TTC549 (cell line): ENCODE measurements around the gene MSANTD2.

Experiments
- FAIRE-seq: peaks from 2 replicates; lab custom pipeline; 2012; peaks lifted over from hg19 to GRCh38; lab: Jason Lieb, UNC

The MSANTD2 gene

DNA sequence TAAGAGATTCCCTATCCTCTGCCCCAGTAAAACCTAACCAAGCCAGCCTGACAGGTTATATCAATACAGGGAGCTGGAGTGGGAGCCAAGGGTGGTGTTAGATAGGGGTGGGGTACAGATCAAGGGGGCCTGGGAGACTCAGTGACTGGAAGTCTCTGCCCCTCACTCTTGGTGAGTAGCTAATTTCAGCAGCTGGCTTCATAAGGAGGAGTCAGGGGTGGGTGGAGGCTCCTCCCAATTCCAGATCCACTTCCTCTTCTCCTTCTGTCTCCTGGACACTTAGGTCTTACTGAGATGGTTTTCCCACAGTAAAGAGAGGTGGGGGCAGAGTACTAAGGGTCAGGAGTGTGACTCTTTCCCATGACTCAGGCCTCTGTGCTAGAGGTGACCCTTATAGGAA is 47.0 kb downstream of the MSANTD2 start:
- FAIRE-seq: no peak

- FAIRE-seq: no peak
Observed at GRCh38 chr11:124752471-124753102, 47.6 kb downstream of the MSANTD2 start.

DNA sequence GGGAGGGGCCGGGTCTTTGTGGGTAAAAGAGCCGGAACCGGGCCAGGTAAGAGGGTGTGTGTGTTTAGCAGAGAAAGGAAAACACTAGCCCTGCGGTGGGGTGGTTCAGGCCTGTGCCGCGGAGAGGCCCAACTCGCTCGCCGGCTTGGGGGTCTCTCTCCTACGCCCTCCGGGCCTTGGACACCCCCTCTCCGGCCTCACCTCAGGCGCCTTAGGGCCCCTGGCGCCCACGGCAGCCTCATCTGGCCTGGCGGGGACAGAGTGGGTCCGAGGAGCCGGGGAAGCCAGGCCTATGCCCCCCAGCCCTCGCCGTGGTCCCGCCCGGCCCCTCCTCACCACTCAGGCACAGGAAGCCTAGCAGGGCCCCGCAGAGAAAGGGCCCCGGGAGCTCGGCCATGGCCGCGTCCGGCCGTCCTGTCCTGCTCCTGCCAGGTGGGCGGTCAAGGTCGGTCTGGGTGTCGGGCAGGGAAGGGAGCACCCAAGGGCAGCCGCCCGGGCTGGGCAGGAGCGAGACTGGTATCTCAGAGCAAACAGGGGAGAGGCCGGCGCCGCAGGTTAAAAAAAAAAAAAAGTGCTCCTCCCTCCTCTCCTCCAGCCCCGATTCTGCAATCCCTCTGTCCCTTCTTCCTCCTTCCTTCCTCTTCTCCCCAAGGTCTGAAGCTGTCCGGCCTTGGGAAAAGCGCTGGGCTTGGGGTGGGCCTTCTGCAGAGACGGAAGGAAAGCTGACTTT is 48.3 kb downstream of the MSANTD2 start, which contains the start of gene VSIG2:
Gene VSIG2 (minus strand): TSS at position 515 of the 730 bp plus-strand sequence. CDS start 118 bp downstream, at position 397.
- FAIRE-seq: no peak

GRCh38 chr11:124751391-124751740 is 48.8 kb downstream of the MSANTD2 start:
- no peak for FAIRE-seq

DNA sequence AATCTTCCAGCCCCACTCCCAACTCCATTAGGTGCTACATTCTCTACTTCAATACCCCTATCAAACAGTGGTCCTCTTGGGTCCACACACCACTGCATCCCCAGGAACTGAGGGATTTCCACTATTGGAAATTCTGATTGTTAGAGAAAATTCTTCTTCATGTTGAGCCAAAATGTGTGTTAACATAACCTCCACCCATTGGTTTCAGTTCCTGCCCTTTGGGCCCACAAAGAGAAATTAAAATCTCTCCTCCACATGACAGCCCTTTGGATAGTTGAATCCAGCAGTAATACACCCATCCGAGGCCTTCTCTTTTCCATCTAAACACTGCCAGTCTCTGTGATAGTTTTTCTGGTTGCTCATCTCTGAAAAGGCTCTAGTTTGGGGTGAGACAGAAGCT is 50.3 kb downstream of the MSANTD2 start:
- no peak for FAIRE-seq

GRCh38 chr11:124748481-124749343 is 51.5 kb downstream of the MSANTD2 start:
- FAIRE-seq: no peak

DNA sequence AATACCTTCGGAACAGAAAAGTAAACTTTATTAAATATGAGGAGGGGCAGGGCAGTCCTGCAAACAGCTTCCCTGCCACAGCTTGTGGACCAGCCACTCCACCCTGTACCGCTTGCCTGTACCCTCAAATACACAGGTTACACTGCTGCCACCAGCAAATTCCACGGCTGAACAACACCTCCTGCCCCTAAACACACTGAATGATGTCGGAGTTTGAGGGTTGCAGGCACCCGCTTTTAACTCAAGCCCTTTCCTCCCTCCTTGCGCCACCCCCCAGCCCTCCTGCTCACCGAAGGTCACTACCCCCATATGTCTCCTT is 52.1 kb downstream of the MSANTD2 start:
- FAIRE-seq: no peak

- FAIRE-seq: no peak
Observed at GRCh38 chr11:124747406-124748099, 52.7 kb downstream of the MSANTD2 start.

- FAIRE-seq: no peak
Observed at GRCh38 chr11:124746621-124747243, 53.5 kb downstream of the MSANTD2 start.

GRCh38 chr11:124745835-124746620 is 54.2 kb downstream of the MSANTD2 start:
- FAIRE-seq: no peak

- FAIRE-seq: no peak
Observed at GRCh38 chr11:124745270-124745834, 54.9 kb downstream of the MSANTD2 start.

DNA sequence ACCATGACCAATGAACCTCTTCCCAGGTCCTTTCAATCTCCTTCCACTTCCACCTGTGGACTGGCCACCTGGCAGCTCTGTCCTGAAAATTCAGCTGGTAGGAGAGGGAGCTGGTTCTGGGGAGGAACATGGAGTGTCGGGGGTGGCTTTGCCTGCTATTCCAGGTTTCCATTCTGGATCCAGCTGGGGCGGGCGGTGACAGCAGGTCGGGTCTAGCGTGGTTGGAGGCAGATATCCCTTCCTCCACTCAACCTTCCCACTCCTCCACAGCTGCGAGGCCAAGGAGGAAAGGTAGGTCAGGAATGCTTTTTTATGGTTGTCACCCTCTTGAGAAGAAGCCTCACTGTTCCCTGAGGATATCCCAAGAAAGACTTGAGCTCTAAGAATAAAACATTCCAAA is 57.2 kb downstream of the MSANTD2 start:
- FAIRE-seq: no peak

DNA sequence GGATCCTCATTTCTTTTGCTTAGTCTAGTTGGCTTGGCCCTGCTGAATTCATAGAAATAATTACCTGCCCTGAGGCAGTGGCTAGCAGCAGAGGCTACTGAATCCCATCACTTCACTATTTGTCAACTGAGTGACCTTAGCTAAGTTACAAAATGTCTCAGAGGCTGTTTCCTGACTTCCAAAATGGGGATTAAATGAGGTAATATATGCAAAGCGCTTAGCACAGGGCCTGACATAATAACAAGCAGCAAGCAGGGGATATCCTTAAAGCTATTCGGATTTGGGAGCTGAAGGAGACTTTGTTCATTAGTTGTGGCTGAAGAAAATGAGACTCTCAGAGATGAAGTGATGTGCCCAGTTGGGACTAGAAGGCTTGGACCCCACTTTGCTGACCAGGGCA is 57.7 kb downstream of the MSANTD2 start:
- FAIRE-seq: no peak

- FAIRE-seq: no peak
Observed at GRCh38 chr11:124740277-124740882, 59.8 kb downstream of the MSANTD2 start.

- no peak for FAIRE-seq
Observed at GRCh38 chr11:124739479-124740276, 60.5 kb downstream of the MSANTD2 start, which contains the start of gene NRGN. NRGN (plus strand) TSS chr11:124739942; CDS start chr11:124740085, 143 bp downstream.

DNA sequence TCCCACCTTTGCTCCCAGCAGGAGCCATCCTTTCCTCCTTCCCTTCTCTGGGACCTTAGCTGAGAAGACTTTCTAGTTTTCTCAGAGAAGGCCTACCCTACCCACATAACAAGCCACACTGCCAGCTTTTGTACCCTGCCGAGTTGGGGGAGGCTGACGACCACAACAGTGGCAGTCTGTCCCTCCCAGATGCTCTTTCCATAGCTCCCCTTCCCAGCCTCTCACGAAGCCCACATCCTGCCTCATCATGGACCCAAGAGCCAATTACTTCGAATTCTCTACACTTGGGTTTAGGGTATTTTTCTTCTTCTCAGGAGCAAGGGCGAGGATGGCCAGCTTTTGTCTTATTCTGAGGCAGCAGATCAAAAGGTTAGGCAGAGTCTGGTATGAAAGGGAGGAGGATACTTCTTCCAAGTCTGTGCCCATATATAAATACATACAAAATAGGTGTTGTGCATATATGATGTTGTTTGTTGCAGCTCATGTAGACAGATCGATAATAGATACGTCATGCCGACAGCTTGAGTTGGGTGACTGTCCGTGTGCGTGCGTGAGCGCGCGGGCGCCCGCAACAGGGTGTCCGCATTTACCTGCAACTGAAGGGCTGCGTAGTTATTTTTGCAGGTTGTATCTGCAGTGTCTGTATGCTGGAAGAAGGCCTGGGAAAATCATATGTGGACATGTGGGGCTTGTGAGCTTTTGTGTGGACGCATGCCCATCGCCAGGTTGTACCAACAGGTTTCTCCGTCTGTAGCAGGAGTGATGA is 61.3 kb downstream of the MSANTD2 start:
- no peak for FAIRE-seq

- FAIRE-seq: no peak
Observed at GRCh38 chr11:124737638-124738305, 62.4 kb downstream of the MSANTD2 start.

GRCh38 chr11:124736736-124737135 is 63.5 kb downstream of the MSANTD2 start:
- no peak for FAIRE-seq
